OCI-M2 (cell line): ENCODE results near the gene SLC25A47.

ENCODE experiments used
- DNase-seq: peaks from one replicate; lab custom pipeline; 2025; ENCODE audit not compliant: unreplicated experiment; lab: John Stamatoyannopoulos, UW

The SLC25A47 gene

GRCh38 chr14:100374270-100374669 lies 51.1 kb downstream of the SLC25A47 start:
- DNase-seq, result no peak

- no peak for DNase-seq
These were observed 51.7 kb downstream of the SLC25A47 start for GRCh38 chr14:100374876-100375265.

- DNase-seq, result peak; percentile 54
These were observed 52.3 kb downstream of the SLC25A47 start for GRCh38 chr14:100375266-100375962.

- DNase-seq, result peak; percentile 91
These were observed 53.0 kb downstream of the SLC25A47 start, which contains the start of gene WDR25 for GRCh38 chr14:100375963-100376735. TSS of gene WDR25 (plus strand) at chr14:100376485.

GRCh38 chr14:100376751-100377171 lies 53.6 kb downstream of the SLC25A47 start:
- no peak for DNase-seq
